ENCODE results near the gene DMXL1.

The DMXL1 gene

GRCh38 chr5:119031011-119031886, 39.6 kb upstream of the DMXL1 start:
- H3K4me3 ChIP-seq (ENCODE audit: insufficient read length, low read depth) = no peak overlapping the region
- H3K4me1 ChIP-seq (ENCODE audit: insufficient read depth, insufficient read length) = no peaks in the 10 kb centered on the region
- H3K9ac ChIP-seq (ENCODE audit: insufficient read length, low read depth) = no peak overlapping the region
- no peak for TF ChIP-seq ZNF274 (IDR thresholded peaks at IDR 0.05; ENCODE audit: low read depth, low read length)
- no peak for TF ChIP-seq YY1 (IDR thresholded peaks at IDR 0.05; ENCODE audit: insufficient read depth, insufficient read length)
- TF ChIP-seq SUZ12 (IDR thresholded peaks at IDR 0.05; ENCODE audit: extremely low read depth, insufficient read depth, insufficient read length) = no peak
- DNase-seq (ENCODE audit: low read depth, low spot score) = no peak
- H3K36me3 ChIP-seq (ENCODE audit: insufficient read depth, insufficient read length, low read length) = no peaks in the 10 kb centered on the region
- no peaks in the 10 kb centered on the region for H3K27me3 ChIP-seq (ENCODE audit: insufficient read depth, insufficient read length)
- H3K9me3 ChIP-seq (ENCODE audit: insufficient read depth, low read length) = no peaks in the 10 kb centered on the region

DNA sequence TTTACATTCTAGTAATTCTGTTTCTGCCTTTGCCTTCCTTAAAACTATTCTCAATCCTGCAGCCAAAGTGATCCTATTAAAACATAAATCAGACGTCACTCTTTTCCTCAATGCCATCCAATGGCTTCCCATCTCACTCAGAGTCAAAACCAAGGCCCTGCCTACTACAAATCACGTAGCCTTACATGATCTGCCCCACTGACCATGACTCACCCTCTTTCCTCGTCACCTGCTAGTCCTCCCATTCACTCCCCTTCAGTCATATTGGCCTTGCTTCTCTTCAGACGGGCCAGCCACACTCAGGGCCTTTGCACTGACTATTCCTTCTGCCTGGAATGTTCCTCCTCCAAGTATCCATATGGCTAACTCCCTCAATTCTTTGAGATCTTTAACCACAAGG, 39.0 kb upstream of the DMXL1 start:
- DNase-seq (ENCODE audit: low read depth, low spot score) = no peak
- Histone ChIP-seq H3K36me3 (ENCODE audit: insufficient read depth, insufficient read length, low read length) (no peaks in the 10 kb centered on the region), H3K4me3 (ENCODE audit: insufficient read length, low read depth) (no peak overlapping the region), H3K9ac (ENCODE audit: insufficient read length, low read depth) (no peak overlapping the region), H3K27me3 (ENCODE audit: insufficient read depth, insufficient read length) (no peaks in the 10 kb centered on the region), H3K4me1 (ENCODE audit: insufficient read depth, insufficient read length) (no peaks in the 10 kb centered on the region), H3K9me3 (ENCODE audit: insufficient read depth, low read length) (no peaks in the 10 kb centered on the region)
- TF ChIP-seq YY1 (IDR thresholded peaks at IDR 0.05; ENCODE audit: insufficient read depth, insufficient read length) (no peak), ZNF274 (IDR thresholded peaks at IDR 0.05; ENCODE audit: low read depth, low read length) (no peak), SUZ12 (IDR thresholded peaks at IDR 0.05; ENCODE audit: extremely low read depth, insufficient read depth, insufficient read length) (no peak)

DNA sequence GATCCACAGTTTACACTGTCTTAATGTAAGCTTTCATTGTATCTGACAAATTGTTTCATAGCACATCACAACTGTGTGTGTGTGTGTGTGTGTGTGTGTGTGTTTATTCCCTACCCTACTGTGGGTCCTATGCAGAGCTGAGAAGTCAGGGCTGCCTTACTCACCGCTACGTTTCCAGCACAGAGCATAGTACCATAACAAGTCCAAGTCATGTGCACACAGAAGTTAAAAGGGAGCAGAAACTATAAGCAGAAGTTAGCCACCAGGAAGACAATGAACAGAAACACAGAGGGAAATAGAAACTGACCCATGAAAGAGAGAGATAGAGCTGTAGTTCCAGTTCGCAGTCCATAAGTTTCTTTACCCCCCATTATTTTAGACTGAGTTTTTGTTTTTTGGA, 38.2 kb upstream of the DMXL1 start:
- TF ChIP-seq SUZ12 (IDR thresholded peaks at IDR 0.05; ENCODE audit: extremely low read depth, insufficient read depth, insufficient read length) (no peak), ZNF274 (IDR thresholded peaks at IDR 0.05; ENCODE audit: low read depth, low read length) (no peak), YY1 (IDR thresholded peaks at IDR 0.05; ENCODE audit: insufficient read depth, insufficient read length) (no peak)
- H3K36me3 ChIP-seq (ENCODE audit: insufficient read depth, insufficient read length, low read length) = no peaks in the 10 kb centered on the region
- H3K4me1 ChIP-seq (ENCODE audit: insufficient read depth, insufficient read length) = no peaks in the 10 kb centered on the region
- H3K4me3 ChIP-seq (ENCODE audit: insufficient read length, low read depth) = no peak overlapping the region
- no peaks in the 10 kb centered on the region for H3K27me3 ChIP-seq (ENCODE audit: insufficient read depth, insufficient read length)
- no peaks in the 10 kb centered on the region for H3K9me3 ChIP-seq (ENCODE audit: insufficient read depth, low read length)
- no peak overlapping the region for H3K9ac ChIP-seq (ENCODE audit: insufficient read length, low read depth)
- no peak for DNase-seq (ENCODE audit: low read depth, low spot score)

GRCh38 chr5:119033135-119033534, 37.8 kb upstream of the DMXL1 start:
- Histone ChIP-seq H3K36me3 (ENCODE audit: insufficient read depth, insufficient read length, low read length) (no peaks in the 10 kb centered on the region), H3K4me3 (ENCODE audit: insufficient read length, low read depth) (no peak overlapping the region), H3K27me3 (ENCODE audit: insufficient read depth, insufficient read length) (no peaks in the 10 kb centered on the region), H3K9ac (ENCODE audit: insufficient read length, low read depth) (no peak overlapping the region), H3K9me3 (ENCODE audit: insufficient read depth, low read length) (no peaks in the 10 kb centered on the region), H3K4me1 (ENCODE audit: insufficient read depth, insufficient read length) (no peaks in the 10 kb centered on the region)
- TF ChIP-seq YY1 (IDR thresholded peaks at IDR 0.05; ENCODE audit: insufficient read depth, insufficient read length) (no peak), ZNF274 (IDR thresholded peaks at IDR 0.05; ENCODE audit: low read depth, low read length) (no peak), SUZ12 (IDR thresholded peaks at IDR 0.05; ENCODE audit: extremely low read depth, insufficient read depth, insufficient read length) (no peak)
- DNase-seq (ENCODE audit: low read depth, low spot score) = no peak

DNA sequence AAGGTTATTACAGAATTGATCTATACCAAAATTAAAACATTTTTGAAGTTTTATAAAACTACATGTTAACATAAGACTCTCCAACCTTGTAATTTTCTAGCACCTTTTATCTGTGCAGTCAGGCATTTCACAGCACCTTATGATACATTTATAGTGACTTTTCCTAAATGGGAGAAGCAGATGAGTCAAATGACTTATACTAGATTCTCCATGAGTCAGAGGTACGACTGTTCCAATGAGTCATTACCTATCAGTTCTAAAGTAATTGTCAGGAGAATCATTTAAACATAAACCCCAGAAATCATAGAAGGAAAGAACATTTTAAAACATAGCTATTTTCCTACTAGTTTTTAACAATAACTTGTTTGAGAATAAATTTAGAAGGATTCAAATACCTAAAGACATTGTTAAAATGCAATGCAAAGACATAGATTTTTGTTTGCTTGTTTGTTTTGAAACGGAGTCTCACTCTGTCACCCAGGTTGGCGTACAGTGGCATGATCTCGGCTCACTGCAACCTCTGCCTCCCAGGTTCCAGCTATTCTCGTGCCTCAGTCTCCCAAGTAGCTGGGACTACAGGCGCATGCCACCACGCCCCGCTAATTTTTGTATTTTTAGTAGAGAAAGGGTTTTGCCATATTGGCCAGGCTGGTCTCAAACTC, 34.7 kb upstream of the DMXL1 start:
- H3K27me3 ChIP-seq (ENCODE audit: insufficient read depth, insufficient read length) = no peaks in the 10 kb centered on the region
- no peak for TF ChIP-seq YY1 (IDR thresholded peaks at IDR 0.05; ENCODE audit: insufficient read depth, insufficient read length)
- no peak for TF ChIP-seq SUZ12 (IDR thresholded peaks at IDR 0.05; ENCODE audit: extremely low read depth, insufficient read depth, insufficient read length)
- TF ChIP-seq ZNF274 (IDR thresholded peaks at IDR 0.05; ENCODE audit: low read depth, low read length) = no peak
- no peak overlapping the region for H3K4me3 ChIP-seq (ENCODE audit: insufficient read length, low read depth)
- DNase-seq (ENCODE audit: low read depth, low spot score) = no peak
- H3K36me3 ChIP-seq (ENCODE audit: insufficient read depth, insufficient read length, low read length) = no peaks in the 10 kb centered on the region
- no peaks in the 10 kb centered on the region for H3K9me3 ChIP-seq (ENCODE audit: insufficient read depth, low read length)
- no peaks in the 10 kb centered on the region for H3K4me1 ChIP-seq (ENCODE audit: insufficient read depth, insufficient read length)
- H3K9ac ChIP-seq (ENCODE audit: insufficient read length, low read depth) = no peak overlapping the region

DNA sequence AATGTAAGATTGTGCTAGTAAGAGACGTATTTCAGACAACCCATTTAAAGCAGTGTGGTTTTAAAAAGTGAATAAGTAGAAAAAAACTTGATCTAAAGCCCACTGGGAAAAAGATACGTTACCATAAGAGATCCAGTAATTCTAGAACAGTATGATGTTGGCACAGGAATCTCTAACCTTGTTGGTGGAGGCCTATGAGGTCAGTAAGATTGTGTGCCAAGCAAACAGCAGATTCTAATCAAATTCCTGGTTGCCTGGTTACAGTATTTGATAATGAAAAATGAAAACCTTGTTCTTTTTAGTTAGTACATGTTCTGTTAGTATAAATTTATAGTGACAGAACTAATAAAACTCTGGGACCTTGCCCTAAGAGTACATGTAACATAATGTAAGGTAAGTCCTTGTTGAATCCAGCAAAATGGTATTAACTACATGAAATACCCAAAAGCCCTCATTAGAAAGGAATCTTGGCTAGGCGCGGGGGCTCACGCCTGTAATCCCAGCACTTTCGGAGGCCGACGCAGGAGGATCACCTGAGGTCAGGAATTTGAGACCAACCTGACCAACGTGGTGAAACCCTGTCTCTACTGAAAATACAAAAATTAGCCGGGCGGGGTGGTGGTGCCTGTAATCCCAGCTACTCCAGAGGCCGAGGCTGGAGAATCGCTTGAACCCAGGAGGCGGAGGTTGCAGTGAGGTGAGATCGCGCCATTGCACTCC, 33.2 kb upstream of the DMXL1 start:
- no peaks in the 10 kb centered on the region for H3K36me3 ChIP-seq (ENCODE audit: insufficient read depth, insufficient read length, low read length)
- no peaks in the 10 kb centered on the region for H3K4me1 ChIP-seq (ENCODE audit: insufficient read depth, insufficient read length)
- H3K9me3 ChIP-seq (ENCODE audit: insufficient read depth, low read length) = peaks cover 4% of the 10 kb centered on the region; the same call in 1 of the 2 replicates
- no peaks in the 10 kb centered on the region for H3K27me3 ChIP-seq (ENCODE audit: insufficient read depth, insufficient read length)
- H3K4me3 ChIP-seq (ENCODE audit: insufficient read length, low read depth) = no peak overlapping the region
- no peak for TF ChIP-seq YY1 (IDR thresholded peaks at IDR 0.05; ENCODE audit: insufficient read depth, insufficient read length)
- no peak for TF ChIP-seq ZNF274 (IDR thresholded peaks at IDR 0.05; ENCODE audit: low read depth, low read length)
- no peak for TF ChIP-seq SUZ12 (IDR thresholded peaks at IDR 0.05; ENCODE audit: extremely low read depth, insufficient read depth, insufficient read length)
- DNase-seq (ENCODE audit: low read depth, low spot score) = no peak
- H3K9ac ChIP-seq (ENCODE audit: insufficient read length, low read depth) = no peak overlapping the region

DNA sequence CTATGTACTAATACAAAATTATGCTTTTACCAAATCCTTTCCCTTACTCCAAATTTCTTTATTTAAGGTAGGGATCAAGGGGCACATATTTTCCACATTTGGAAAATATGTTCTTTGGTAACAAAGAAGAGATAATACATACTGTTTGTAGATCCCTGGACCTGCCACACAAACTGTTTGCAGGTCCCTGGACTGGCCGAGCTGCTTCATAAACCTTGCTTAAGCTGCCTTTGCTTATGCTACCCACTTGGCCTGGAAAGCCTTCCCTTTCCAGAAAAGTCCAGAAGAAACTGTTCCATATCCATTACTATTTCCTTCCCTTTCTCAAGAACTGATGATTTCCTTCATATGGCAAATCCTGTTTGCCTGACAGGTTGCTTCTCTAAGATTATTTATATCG, 22.6 kb upstream of the DMXL1 start:
- no peak overlapping the region for H3K9ac ChIP-seq (ENCODE audit: insufficient read length, low read depth)
- H3K4me3 ChIP-seq (ENCODE audit: insufficient read length, low read depth) = no peak overlapping the region
- no peak for TF ChIP-seq ZNF274 (IDR thresholded peaks at IDR 0.05; ENCODE audit: low read depth, low read length)
- no peak for TF ChIP-seq SUZ12 (IDR thresholded peaks at IDR 0.05; ENCODE audit: extremely low read depth, insufficient read depth, insufficient read length)
- TF ChIP-seq YY1 (IDR thresholded peaks at IDR 0.05; ENCODE audit: insufficient read depth, insufficient read length) = no peak
- no peak for DNase-seq (ENCODE audit: low read depth, low spot score)
- H3K9me3 ChIP-seq (ENCODE audit: insufficient read depth, low read length) = no peaks in the 10 kb centered on the region
- no peaks in the 10 kb centered on the region for H3K27me3 ChIP-seq (ENCODE audit: insufficient read depth, insufficient read length)
- no peaks in the 10 kb centered on the region for H3K4me1 ChIP-seq (ENCODE audit: insufficient read depth, insufficient read length)
- H3K36me3 ChIP-seq (ENCODE audit: insufficient read depth, insufficient read length, low read length) = no peaks in the 10 kb centered on the region

Data from NT2/D1 (cell line).